IMR-90 (cell line): Measurements from ENCODE around the gene ZNF214.
"Not testable (repeated sequence)": the region's sequence is repeated elsewhere in the genome, so short reads cannot be mapped to it uniquely, and the experiment has no call there.

Experiments
- CHD1 ChIP-seq: IDR thresholded peaks from 2 replicates; pipeline ENCODE4 v1.6.1; 2012; ENCODE audit warnings: low read depth, low read length, improper control_type of control experiment
- CTCF ChIP-seq: conservative IDR thresholded peaks from 2 replicates; pipeline ENCODE4 v1.5.1; 2012; ENCODE audit warnings: mild to moderate bottlenecking, low read depth, low read length, improper control_type of control experiment
- FOS ChIP-seq: fragments of 150-350 bp; IDR thresholded peaks from 2 replicates; pipeline ENCODE4 v1.6.1; 2016; ENCODE audit warnings: low read depth, low read length
- POLR2A ChIP-seq: IDR thresholded peaks from 2 replicates; pipeline ENCODE4 v1.6.1; 2012; ENCODE audit warnings: mild to moderate bottlenecking, low read depth, low read length
- RAD21 ChIP-seq: IDR thresholded peaks from 2 replicates; pipeline ENCODE4 v1.6.1; 2012; ENCODE audit warnings: low read length, improper control_type of control experiment

GRCh38 chr11:6969854-6970253 is 50.3 kb downstream of the ZNF214 start:
- TF ChIP-seq POLR2A, CTCF, CHD1, FOS, RAD21: not testable (repeated sequence)
